Measurements from ENCODE around the gene CCDC81. TPM values are rescaled to one million over a fixed set of nuclear protein-coding genes. Genes with fewer than 3 reads are reported as not detected.
"Not testable (repeated sequence)": the region's sequence is repeated elsewhere in the genome, so short reads cannot be mapped to it uniquely, and the experiment has no call there.

CCDC81 gene
- polyA plus RNA-seq, 1 donor (not counting 4 experiments of a cell fraction or from before 2014, with no cell fraction given) = 0.42 TPM

DNA sequence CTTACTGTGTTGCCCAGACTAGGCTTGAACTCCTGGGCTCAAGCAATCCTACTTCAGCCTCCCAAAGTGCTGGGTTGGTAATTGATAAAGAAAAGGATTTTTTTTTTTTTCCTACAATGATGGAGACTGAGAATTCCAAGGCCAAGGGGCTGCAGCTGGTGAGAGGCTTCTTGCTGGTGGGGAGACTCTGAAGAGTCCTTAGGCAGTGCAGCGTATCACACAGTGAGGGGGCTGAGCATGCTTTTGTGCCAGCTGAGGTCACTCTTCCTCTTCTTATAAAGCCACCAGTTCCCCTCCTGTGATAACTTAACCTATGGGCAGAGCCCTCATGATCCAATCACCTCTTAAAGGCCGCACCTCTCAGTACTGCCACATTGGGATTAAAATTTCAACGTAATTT is 28.2 kb upstream of the CCDC81 start:
- FAIRE-seq = no peak
- dilution Hi-C loops (cut with MboI; ENCODE audit: extremely low pct_ligation_motif_present, low sequenced_read_pairs) = no loop called here

GRCh38 chr11:86355256-86355655 is 19.4 kb upstream of the CCDC81 start:
- dilution Hi-C loops (cut with MboI; ENCODE audit: extremely low pct_ligation_motif_present, low sequenced_read_pairs) = no loop called here
- no peak overlapping the region for H3K4me2 ChIP-seq (ENCODE audit: control insufficient read depth, extremely low read depth, insufficient read depth, low read depth, low read length)
- no peaks in the 10 kb centered on the region for H3K9me1 ChIP-seq (ENCODE audit: control insufficient read depth, extremely low read depth, insufficient read depth, low read length)
- H3K27me3 ChIP-seq (ENCODE audit: control insufficient read depth, extremely low read depth, insufficient read depth, low read length) = no peaks in the 10 kb centered on the region
- no peaks in the 10 kb centered on the region for H3K9me3 ChIP-seq (ENCODE audit: control insufficient read depth, low read depth, low read length)
- H3K9ac ChIP-seq (ENCODE audit: control insufficient read depth, extremely low read depth, insufficient read depth, low read length) = no peak overlapping the region
- no peak for TF ChIP-seq EZH2 (IDR thresholded peaks at IDR 0.05; ENCODE audit: low read length)
- TF ChIP-seq, protein P1, sequence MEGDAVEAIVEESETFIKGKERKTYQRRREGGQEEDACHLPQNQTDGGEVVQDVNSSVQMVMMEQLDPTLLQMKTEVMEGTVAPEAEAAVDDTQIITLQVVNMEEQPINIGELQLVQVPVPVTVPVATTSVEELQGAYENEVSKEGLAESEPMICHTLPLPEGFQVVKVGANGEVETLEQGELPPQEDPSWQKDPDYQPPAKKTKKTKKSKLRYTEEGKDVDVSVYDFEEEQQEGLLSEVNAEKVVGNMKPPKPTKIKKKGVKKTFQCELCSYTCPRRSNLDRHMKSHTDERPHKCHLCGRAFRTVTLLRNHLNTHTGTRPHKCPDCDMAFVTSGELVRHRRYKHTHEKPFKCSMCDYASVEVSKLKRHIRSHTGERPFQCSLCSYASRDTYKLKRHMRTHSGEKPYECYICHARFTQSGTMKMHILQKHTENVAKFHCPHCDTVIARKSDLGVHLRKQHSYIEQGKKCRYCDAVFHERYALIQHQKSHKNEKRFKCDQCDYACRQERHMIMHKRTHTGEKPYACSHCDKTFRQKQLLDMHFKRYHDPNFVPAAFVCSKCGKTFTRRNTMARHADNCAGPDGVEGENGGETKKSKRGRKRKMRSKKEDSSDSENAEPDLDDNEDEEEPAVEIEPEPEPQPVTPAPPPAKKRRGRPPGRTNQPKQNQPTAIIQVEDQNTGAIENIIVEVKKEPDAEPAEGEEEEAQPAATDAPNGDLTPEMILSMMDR (optimal IDR thresholded peaks at IDR 0.05 in 1 of 3, IDR thresholded peaks at IDR 0.05 in 1 of 3, conservative IDR thresholded peaks at IDR 0.05 in 1 of 3; ENCODE audit: extremely low read depth in 1 of 3, insufficient read depth in 2 of 3, low read length in 3 of 3) = no peak
- H3K4me3 ChIP-seq (ENCODE audit: control insufficient read depth in 2 of 3, extremely low read depth in 1 of 3, insufficient read depth in 2 of 3, low read depth in 1 of 3, low read length in 3 of 3) = no peak overlapping the region
- H3K36me3 ChIP-seq (ENCODE audit: control insufficient read depth in 2 of 2, extremely low read depth in 1 of 2, insufficient read depth in 2 of 2, low read length in 2 of 2) = no peaks in the 10 kb centered on the region
- no peaks in the 10 kb centered on the region for H3K79me2 ChIP-seq (ENCODE audit: control insufficient read depth, insufficient read depth, low read length)
- no peak overlapping the region for H3K27ac ChIP-seq (ENCODE audit: control insufficient read depth, insufficient read depth, low read length)
- H4K20me1 ChIP-seq (ENCODE audit: control insufficient read depth, extremely low read depth, insufficient read depth, low read length) = no peaks in the 10 kb centered on the region
- DNase-seq (ENCODE audit: low read depth, low spot score) = no peak
- H3K4me1 ChIP-seq (ENCODE audit: control insufficient read depth, extremely low read depth, insufficient read depth, low read length) = no peaks in the 10 kb centered on the region
- no peak for FAIRE-seq
- H2AFZ ChIP-seq (ENCODE audit: control insufficient read depth, low read length) = no peak overlapping the region

More for the DNA sequence above, 28.2 kb upstream of the CCDC81 start:
- TF ChIP-seq EZH2 (IDR thresholded peaks at IDR 0.05; ENCODE audit: low read length) = no peak
- TF ChIP-seq, protein P1 (optimal IDR thresholded peaks at IDR 0.05 in 1 of 3, IDR thresholded peaks at IDR 0.05 in 1 of 3, conservative IDR thresholded peaks at IDR 0.05 in 1 of 3; ENCODE audit: extremely low read depth in 1 of 3, insufficient read depth in 2 of 3, low read length in 3 of 3) = no peak
- Histone ChIP-seq H3K9me3 (ENCODE audit: control insufficient read depth, low read depth, low read length) (no peaks in the 10 kb centered on the region), H3K4me1 (ENCODE audit: control insufficient read depth, extremely low read depth, insufficient read depth, low read length) (no peaks in the 10 kb centered on the region), H3K27ac (ENCODE audit: control insufficient read depth, insufficient read depth, low read length) (no peak overlapping the region), H3K4me3 (ENCODE audit: control insufficient read depth in 2 of 3, extremely low read depth in 1 of 3, insufficient read depth in 2 of 3, low read depth in 1 of 3, low read length in 3 of 3) (no peak overlapping the region), H3K9me1 (ENCODE audit: control insufficient read depth, extremely low read depth, insufficient read depth, low read length) (no peaks in the 10 kb centered on the region), H2AFZ (ENCODE audit: control insufficient read depth, low read length) (no peak overlapping the region), H3K4me2 (ENCODE audit: control insufficient read depth, extremely low read depth, insufficient read depth, low read depth, low read length) (no peak overlapping the region), H3K36me3 (ENCODE audit: control insufficient read depth in 2 of 2, extremely low read depth in 1 of 2, insufficient read depth in 2 of 2, low read length in 2 of 2) (no peaks in the 10 kb centered on the region), H3K9ac (ENCODE audit: control insufficient read depth, extremely low read depth, insufficient read depth, low read length) (no peak overlapping the region), H3K79me2 (ENCODE audit: control insufficient read depth, insufficient read depth, low read length) (peaks cover 2% of the 10 kb centered on the region), H4K20me1 (ENCODE audit: control insufficient read depth, extremely low read depth, insufficient read depth, low read length) (no peaks in the 10 kb centered on the region), H3K27me3 (ENCODE audit: control insufficient read depth, extremely low read depth, insufficient read depth, low read length) (no peaks in the 10 kb centered on the region)
- no peak for DNase-seq (ENCODE audit: low read depth, low spot score)

GRCh38 chr11:86357412-86357811 is 17.3 kb upstream of the CCDC81 start:
- H3K27ac ChIP-seq (ENCODE audit: control insufficient read depth, insufficient read depth, low read length); H3K9me3 ChIP-seq (ENCODE audit: control insufficient read depth, low read depth, low read length); H3K9ac ChIP-seq (ENCODE audit: control insufficient read depth, extremely low read depth, insufficient read depth, low read length); FAIRE-seq; H2AFZ ChIP-seq (ENCODE audit: control insufficient read depth, low read length); DNase-seq (ENCODE audit: low read depth, low spot score); H3K36me3 ChIP-seq (ENCODE audit: control insufficient read depth in 2 of 2, extremely low read depth in 1 of 2, insufficient read depth in 2 of 2, low read length in 2 of 2); H3K27me3 ChIP-seq (ENCODE audit: control insufficient read depth, extremely low read depth, insufficient read depth, low read length); H3K79me2 ChIP-seq (ENCODE audit: control insufficient read depth, insufficient read depth, low read length); H3K4me2 ChIP-seq (ENCODE audit: control insufficient read depth, extremely low read depth, insufficient read depth, low read depth, low read length); H3K4me3 ChIP-seq (ENCODE audit: control insufficient read depth in 2 of 3, extremely low read depth in 1 of 3, insufficient read depth in 2 of 3, low read depth in 1 of 3, low read length in 3 of 3); H3K4me1 ChIP-seq (ENCODE audit: control insufficient read depth, extremely low read depth, insufficient read depth, low read length); dilution Hi-C loops (cut with MboI; ENCODE audit: extremely low pct_ligation_motif_present, low sequenced_read_pairs); H3K9me1 ChIP-seq (ENCODE audit: control insufficient read depth, extremely low read depth, insufficient read depth, low read length); H4K20me1 ChIP-seq (ENCODE audit: control insufficient read depth, extremely low read depth, insufficient read depth, low read length): not testable (repeated sequence)
